ENCODE measurements around the gene RYR2. TPM values are rescaled to one million over a fixed set of nuclear protein-coding genes. Genes with fewer than 3 reads are reported as not detected.

Gene RYR2
- total and polyA plus RNA-seq, 2 of the 8 experiments (the other 6 are each of a cell fraction or from before 2014, with no cell fraction given) = 1.3 to 4.4 TPM

DNA sequence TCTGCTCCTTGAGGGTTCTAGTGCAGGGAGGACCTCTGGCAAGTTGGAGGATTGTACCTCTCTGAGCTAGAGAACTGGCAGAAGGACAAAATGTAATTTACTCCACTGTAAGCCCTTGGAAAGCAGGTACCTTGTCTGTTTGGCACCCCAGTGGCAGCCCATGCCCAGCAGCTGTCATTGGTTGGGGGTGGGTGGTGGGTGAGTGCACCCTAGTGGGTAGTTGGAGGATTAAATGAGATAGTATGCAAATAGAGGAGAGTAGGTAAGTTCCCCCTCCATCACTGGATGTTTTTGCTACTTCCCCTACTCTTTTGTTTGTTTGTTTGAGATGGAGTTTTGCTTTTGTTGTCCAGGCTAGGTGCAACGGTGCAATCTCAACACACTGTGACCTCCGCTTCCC, 69.8 kb downstream of the RYR2 start:
- DNase-seq (ENCODE audit: low read depth in 1 of 2, low spot score in 2 of 2) = no peak
- Histone ChIP-seq H3K79me1 (ENCODE audit: low read depth, low read length) (peaks cover 2% of the 10 kb centered on the region), H3K4me3 (ENCODE audit: extremely low read depth in 1 of 4, insufficient read depth in 2 of 4, low read depth in 3 of 4, low read length in 4 of 4) (no peak overlapping the region), H2BK15ac (ENCODE audit: low read length) (no peak overlapping the region), H3K27ac (ENCODE audit: low read depth, low read length) (no peak overlapping the region), H3K36me3 (ENCODE audit: control insufficient read depth in 2 of 4, insufficient read depth in 4 of 4, low read length in 3 of 4) (no peaks in the 10 kb centered on the region), H4K5ac (ENCODE audit: insufficient read length, low read depth, low read length) (no peak overlapping the region), H3K79me2 (ENCODE audit: control insufficient read depth in 1 of 2, insufficient read depth in 2 of 2, low read length in 2 of 2) (peaks cover 0 to 2% of the 10 kb centered on the region in 2 experiments; a peak in 1 of 4 replicates), H4K8ac (ENCODE audit: extremely low read depth, insufficient read depth, low read length) (no peak overlapping the region), H3K9ac (replicated peaks in 1 of 4; ENCODE audit: extremely low read depth in 1 of 4, low read depth in 3 of 4, low read length in 3 of 4) (no peak overlapping the region), H2BK5ac (ENCODE audit: low read depth, low read length) (no peak overlapping the region), H4K20me1 (replicated peaks in 1 of 2; ENCODE audit: control insufficient read depth in 1 of 2, insufficient read depth in 2 of 2, low read length in 2 of 2) (no peaks in the 10 kb centered on the region), H2BK12ac (ENCODE audit: low read depth, low read length) (no peak overlapping the region), H3K56ac (replicated peaks; ENCODE audit: insufficient read length, low read depth, low read length) (no peak overlapping the region), H4K91ac (replicated peaks; ENCODE audit: insufficient read length, low read length) (no peak overlapping the region), H2AK5ac (ENCODE audit: low read depth, low read length) (no peak overlapping the region), H3K27me3 (replicated peaks in 1 of 4; ENCODE audit: control insufficient read depth in 3 of 4, extremely low read depth in 1 of 4, insufficient read depth in 3 of 4, low read length in 3 of 4) (no peaks in the 10 kb centered on the region), H2BK120ac (replicated peaks; ENCODE audit: low read depth, low read length) (no peak overlapping the region), H2AFZ (ENCODE audit: low read length) (no peak overlapping the region), H3K9me3 (ENCODE audit: insufficient read depth in 2 of 2, low read depth in 1 of 2, low read length in 1 of 2) (no peaks in the 10 kb centered on the region), H3K23me2 (ENCODE audit: low read depth, low read length) (no peaks in the 10 kb centered on the region), H3K14ac (ENCODE audit: insufficient read length) (no peak overlapping the region), H3K4me2 (ENCODE audit: insufficient read depth in 1 of 2, low read depth in 2 of 2, low read length in 2 of 2) (no peak overlapping the region), H3K4ac (replicated peaks; ENCODE audit: insufficient read length, low read depth, low read length) (no peak overlapping the region), H3K23ac (ENCODE audit: insufficient read length) (no peak overlapping the region), H3K4me1 (replicated peaks in 1 of 4; ENCODE audit: control insufficient read depth in 3 of 4, insufficient read depth in 4 of 4, low read length in 3 of 4) (peaks cover 0 to 7% (median 1%) of the 10 kb centered on the region in 4 experiments; a peak in 2 of 7 replicates), H2BK20ac (ENCODE audit: low read length) (no peak overlapping the region), H3K18ac (ENCODE audit: extremely low read depth, low read length) (no peak overlapping the region)
- TF ChIP-seq, protein P1, sequence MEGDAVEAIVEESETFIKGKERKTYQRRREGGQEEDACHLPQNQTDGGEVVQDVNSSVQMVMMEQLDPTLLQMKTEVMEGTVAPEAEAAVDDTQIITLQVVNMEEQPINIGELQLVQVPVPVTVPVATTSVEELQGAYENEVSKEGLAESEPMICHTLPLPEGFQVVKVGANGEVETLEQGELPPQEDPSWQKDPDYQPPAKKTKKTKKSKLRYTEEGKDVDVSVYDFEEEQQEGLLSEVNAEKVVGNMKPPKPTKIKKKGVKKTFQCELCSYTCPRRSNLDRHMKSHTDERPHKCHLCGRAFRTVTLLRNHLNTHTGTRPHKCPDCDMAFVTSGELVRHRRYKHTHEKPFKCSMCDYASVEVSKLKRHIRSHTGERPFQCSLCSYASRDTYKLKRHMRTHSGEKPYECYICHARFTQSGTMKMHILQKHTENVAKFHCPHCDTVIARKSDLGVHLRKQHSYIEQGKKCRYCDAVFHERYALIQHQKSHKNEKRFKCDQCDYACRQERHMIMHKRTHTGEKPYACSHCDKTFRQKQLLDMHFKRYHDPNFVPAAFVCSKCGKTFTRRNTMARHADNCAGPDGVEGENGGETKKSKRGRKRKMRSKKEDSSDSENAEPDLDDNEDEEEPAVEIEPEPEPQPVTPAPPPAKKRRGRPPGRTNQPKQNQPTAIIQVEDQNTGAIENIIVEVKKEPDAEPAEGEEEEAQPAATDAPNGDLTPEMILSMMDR (IDR thresholded peaks at IDR 0.05; ENCODE audit: control extremely low read depth in 1 of 3, insufficient read depth in 1 of 3, low read depth in 1 of 3, low read length in 3 of 3) = peak in 2 of 3 experiments; percentile 28 to 30; a peak in 3 of 4 replicates
- TF ChIP-seq TCF12 (IDR thresholded peaks at IDR 0.05; ENCODE audit: low read depth, low read length) = no peak
- TF ChIP-seq YY1 (IDR thresholded peaks at IDR 0.05; ENCODE audit: low read depth, low read length) = no peak
- no peak for TF ChIP-seq SP4 (IDR thresholded peaks at IDR 0.05; ENCODE audit: low read length)
- peak; percentile 54 to 61 for TF ChIP-seq RAD21 (IDR thresholded peaks at IDR 0.05 in 1 of 2, conservative IDR thresholded peaks at IDR 0.05 in 1 of 2; ENCODE audit: low read depth in 2 of 2, low read length in 2 of 2)
- FAIRE-seq = no peak
- CTCF ChIA-PET (ENCODE audit: partially characterized antibody) = interaction anchor here (1.3 to 2.7 kb wide), 5 partner anchors 9 to 275 kb away, joined by 3 to 9 read pairs (median 4); no protein-coding TSS in a partner anchor
- 50% methylated on average over 2 of the region's 2 CpGs; no CpG with 5 or more reads in 1 of the 2 experiments for WGBS, 2 experiments (ENCODE audit: extremely low coverage in 1 of 2, insufficient coverage in 1 of 2, insufficient read length in 1 of 2, insufficient replicate concordance in 2 of 2, low coverage in 1 of 2, low lambda C conversion rate in 2 of 2, missing lambda C conversion rate in 1 of 2)
- POLR2A ChIA-PET (ENCODE audit: partially characterized antibody) = interaction anchor here (1.2 kb wide), 1 partner anchor 69 kb away, joined by 3 read pairs; no protein-coding TSS in a partner anchor
